Right lobe of liver (tissue), 6 donors: ENCODE results near the gene CES4A. TPM values are rescaled to one million over a fixed set of nuclear protein-coding genes. Genes with fewer than 3 reads are reported as not detected.
A peak's percentile ranks its signal among the peaks of the same experiment; 100 is the strongest.

Experiments
- ATAC-seq, 4 donors: fragments of 200-7000 bp; cut with Tn5 transposase; one replicate each; pipeline ENCODE4 v1.9.1; 2020; ENCODE audit warnings: mild to moderate bottlenecking in 4 of 4, moderate library complexity in 4 of 4
- DNase-seq, 3 donors: peaks; one replicate each; pipeline ENCODE4 v3.0.0-alpha.2; 2020
- H3K27ac ChIP-seq, 3 donors: fragments of 200-600 bp; one replicate each; pipeline ENCODE4 v1.8.0; 2022
- H3K27me3 ChIP-seq, 2 donors: fragments of 200-600 bp; one replicate each; pipeline ENCODE4 v1.8.0; 2022
- H3K36me3 ChIP-seq, 4 donors: fragments of 200-600 bp; sonication (generic) in 1 of 4; one replicate each; pipeline versions ENCODE4 v1.5.1 to v1.8.0; 2017 to 2022; ENCODE audit warnings: control low read depth in 1 of 4
- H3K4me1 ChIP-seq, 4 donors: fragments of 200-600 bp; sonication (generic) in 1 of 4; one replicate each; pipeline versions ENCODE4 v1.5.1 to v1.8.0; 2017 to 2022; ENCODE audit warnings: control low read depth in 1 of 4
- H3K4me3 ChIP-seq, 3 donors: fragments of 200-600 bp; one replicate each; pipeline ENCODE4 v1.8.0; 2022
- H3K9me3 ChIP-seq, 4 donors: fragments of 200-600 bp; sonication (generic) in 1 of 4; one replicate each; pipeline versions ENCODE4 v1.5.1 to v1.8.0; 2017 to 2022; ENCODE audit warnings: control low read depth in 1 of 4
- POLR2A ChIP-seq: fragments of 450-650 bp; IDR thresholded peaks from one replicate; pipeline ENCODE4 v1.6.1; 2017; ENCODE audit warnings: antibody characterized with exemption, mild to moderate bottlenecking
- WGBS: methylation state at CpG from one replicate; pipeline ENCODE4 v1.1.6; 2018; ENCODE audit warnings: low coverage, low lambda C conversion rate; ENCODE audit not compliant: insufficient coverage; ENCODE audit errors: missing lambda C conversion rate; 5-methylcytosine and 5-hydroxymethylcytosine counted together
- intact Hi-C, 2 donors: fragments of 100-400 bp; cut with DNase I; formaldehyde crosslinking; loops; one replicate each; pipeline versions ENCODE4 v1.11.2 to v1.14.1; 2022
- total RNA-seq, 6 experiments: library from RNA; depleted of rRNA in 2 of 6; stranded (reverse); fragments of >200 nt in 2 of 6; fragmentation: NEBNext Ultra II Directional in 3 of 6; extraction: Animal tissue kit (Norgen Biotek cat#: 25700) in 3 of 6; gene quantifications; one replicate each; pipeline versions ENCODE4 v1.1.0 to v1.2.4, GENCODE V29; 2016 to 2023
- TF ChIP-seq, protein P1 (sequence below), 4 donors: fragments of 200-600 bp in 3 of 4; fragments of 450-650 bp in 1 of 4; IDR thresholded peaks; one replicate each; pipeline versions ENCODE4 v1.5.1 to v1.8.0; 2016 to 2022; ENCODE audit warnings: antibody characterized with exemption in 4 of 4, mild to moderate bottlenecking in 2 of 4
- donor health status: DM: no; HTN: yes; CAD: no.
- donor health status: DM: no; HTN: no; CAD: no.
- donor health status: DM: no; HTN: no; CAD: no.
- donor health status: DM: no; HTN: yes; CAD: no.
- donor health status: DM: no; HTN: yes; CAD: no.

Gene CES4A
- total RNA-seq, 6 experiments from 2014 or later: 5.2 to 54.7 (median 15.3) TPM

DNA sequence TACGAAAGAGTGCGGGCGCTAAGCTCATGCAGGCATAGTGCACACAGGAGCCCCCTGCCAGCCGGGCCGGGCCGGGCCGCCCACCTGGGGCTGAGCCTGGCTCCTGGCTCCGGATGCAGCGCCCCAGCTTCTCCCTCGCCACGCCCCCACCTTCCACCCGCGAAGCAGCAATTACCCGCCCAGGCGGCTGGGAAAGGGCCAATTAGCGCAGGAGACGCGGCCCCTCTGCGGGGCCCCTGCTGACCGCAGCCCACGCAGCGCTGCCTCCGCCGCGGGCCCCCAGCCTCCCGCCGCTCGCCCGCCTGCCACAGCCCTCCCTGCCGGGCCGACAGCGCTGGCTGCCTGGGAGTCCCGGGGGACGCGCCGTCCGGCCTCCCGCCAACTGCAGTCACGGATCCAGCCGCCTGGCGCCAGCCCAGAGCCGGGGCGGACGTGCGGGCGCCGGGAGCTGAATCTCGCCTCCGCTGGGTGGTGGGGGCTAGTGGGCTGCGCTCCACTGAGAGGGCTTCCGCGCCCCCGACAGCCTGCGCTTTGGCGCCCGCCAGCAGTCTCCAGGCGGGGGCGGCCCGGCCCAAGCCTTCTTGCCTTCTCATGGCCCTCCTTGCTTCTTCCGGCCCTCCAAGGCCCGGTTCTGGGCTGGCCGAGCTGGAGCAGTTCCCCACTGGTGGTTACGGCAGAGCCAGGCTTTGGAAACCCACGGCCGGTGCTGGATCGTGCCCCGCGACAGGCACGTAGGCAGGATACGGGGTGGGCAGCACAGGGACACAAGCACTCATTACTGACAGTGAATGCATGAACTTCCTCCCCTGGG lies 25.6 kb downstream of the CES4A start:
- H3K9me3 ChIP-seq: no peaks in the 10 kb centered on the region
- no peak for TF ChIP-seq POLR2A
- TF ChIP-seq, protein P1, sequence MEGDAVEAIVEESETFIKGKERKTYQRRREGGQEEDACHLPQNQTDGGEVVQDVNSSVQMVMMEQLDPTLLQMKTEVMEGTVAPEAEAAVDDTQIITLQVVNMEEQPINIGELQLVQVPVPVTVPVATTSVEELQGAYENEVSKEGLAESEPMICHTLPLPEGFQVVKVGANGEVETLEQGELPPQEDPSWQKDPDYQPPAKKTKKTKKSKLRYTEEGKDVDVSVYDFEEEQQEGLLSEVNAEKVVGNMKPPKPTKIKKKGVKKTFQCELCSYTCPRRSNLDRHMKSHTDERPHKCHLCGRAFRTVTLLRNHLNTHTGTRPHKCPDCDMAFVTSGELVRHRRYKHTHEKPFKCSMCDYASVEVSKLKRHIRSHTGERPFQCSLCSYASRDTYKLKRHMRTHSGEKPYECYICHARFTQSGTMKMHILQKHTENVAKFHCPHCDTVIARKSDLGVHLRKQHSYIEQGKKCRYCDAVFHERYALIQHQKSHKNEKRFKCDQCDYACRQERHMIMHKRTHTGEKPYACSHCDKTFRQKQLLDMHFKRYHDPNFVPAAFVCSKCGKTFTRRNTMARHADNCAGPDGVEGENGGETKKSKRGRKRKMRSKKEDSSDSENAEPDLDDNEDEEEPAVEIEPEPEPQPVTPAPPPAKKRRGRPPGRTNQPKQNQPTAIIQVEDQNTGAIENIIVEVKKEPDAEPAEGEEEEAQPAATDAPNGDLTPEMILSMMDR (IDR thresholded peaks at IDR 0.05): peak in 3 of 4 donors; percentile 8 to 36 (median 22)
- WGBS: 0% methylated on average over 3 of the region's 70 CpGs
- peak overlapping the region; percentile 32 to 53 (median 53) for H3K4me3 ChIP-seq
- ATAC-seq: peak; percentile 68 to 75 (median 70)
- H3K4me1 ChIP-seq: peaks cover 0 to 11% (median 3%) of the 10 kb centered on the region in 4 donors
- H3K27me3 ChIP-seq: no peaks in the 10 kb centered on the region
- peak overlapping the region in 1 of 3 donors; percentile 47 for H3K27ac ChIP-seq
- peak; percentile 67 to 79 (median 70) for DNase-seq
- intact Hi-C loops: loop anchor here (10.0 kb wide), 1 partner anchor 141 kb away; the partner anchor contains the start of genes B3GNT9 (in 2 of the 2), FBXL8 (in 2 of the 2) and TRADD (in 2 of the 2)
- H3K36me3 ChIP-seq: no peaks in the 10 kb centered on the region

DNA sequence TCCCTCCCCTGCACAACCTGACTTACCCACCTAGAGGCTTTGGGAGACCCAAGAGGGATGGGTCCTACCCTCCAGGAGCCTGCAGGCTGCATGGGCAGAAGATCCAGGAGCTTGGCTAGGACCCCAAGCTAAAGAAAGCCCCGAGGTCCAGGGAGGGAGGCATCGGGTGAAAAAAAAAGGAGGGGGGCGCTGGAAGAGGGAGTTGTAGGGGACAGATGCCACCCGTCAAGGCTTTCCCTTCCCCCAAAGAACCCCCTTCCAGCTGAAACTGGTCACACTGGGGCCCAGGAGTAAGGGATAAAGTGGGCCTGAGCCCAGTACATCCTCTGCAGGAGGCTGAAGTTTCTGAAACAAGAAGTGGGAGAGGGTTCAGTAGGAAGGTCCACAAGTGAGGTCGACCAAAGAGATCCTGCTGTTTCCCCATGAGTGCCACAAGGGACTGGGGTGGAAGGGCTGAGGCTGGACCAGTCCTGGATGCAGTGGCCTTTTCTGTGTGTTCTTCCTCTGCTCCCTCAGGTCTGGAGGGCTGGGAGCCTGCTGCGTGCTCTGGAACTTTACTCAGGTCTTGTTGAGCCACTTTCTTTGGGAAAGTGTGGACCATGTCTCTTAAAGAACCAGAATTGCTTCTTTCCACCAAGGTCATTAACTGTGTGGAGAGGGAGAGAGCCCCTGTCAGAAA lies 26.4 kb downstream of the CES4A start:
- Histone ChIP-seq H3K4me1 (peaks cover 0 to 11% (median 3%) of the 10 kb centered on the region in 4 donors), H3K27ac (peak overlapping the region in 1 of 3 donors; percentile 47), H3K27me3 (no peaks in the 10 kb centered on the region), H3K9me3 (no peaks in the 10 kb centered on the region), H3K4me3 (no peak overlapping the region), H3K36me3 (no peaks in the 10 kb centered on the region)
- DNase-seq (peak in 1 of 3 donors; percentile 11), ATAC-seq (no peak)
- TF ChIP-seq, protein P1 (IDR thresholded peaks at IDR 0.05): no peak
- TF ChIP-seq POLR2A: no peak
- intact Hi-C loops: loop anchor here (10.0 kb wide), 1 partner anchor 140 kb away; the partner anchor contains the start of genes B3GNT9 (in 2 of the 2), FBXL8 (in 2 of the 2) and TRADD (in 2 of the 2)
- WGBS: 66% methylated on average over 6 of the region's 6 CpGs

DNA sequence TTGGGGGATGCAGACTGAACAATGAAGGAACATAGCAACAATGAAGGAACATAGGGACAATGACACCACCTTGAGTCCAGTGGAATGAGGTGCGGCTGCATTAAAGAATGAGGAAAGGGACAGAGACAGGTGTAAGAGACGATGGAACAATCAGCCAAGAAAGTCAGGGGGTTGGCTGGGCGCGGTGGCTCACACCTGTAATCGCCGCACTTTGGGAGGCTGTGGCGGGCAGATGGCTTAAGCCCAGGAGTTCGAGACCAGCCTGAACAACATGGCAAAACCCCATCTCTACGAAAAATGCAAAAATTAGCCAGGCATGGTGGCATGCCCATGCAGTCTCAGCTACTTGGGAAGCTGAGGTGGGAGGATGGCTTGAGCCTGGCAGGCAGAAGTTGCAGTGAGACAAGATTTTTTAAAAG lies 26.9 kb downstream of the CES4A start:
- intact Hi-C loops: loop anchor here (10.0 kb wide), 1 partner anchor 139 kb away; the partner anchor contains the start of genes B3GNT9 (in 2 of the 2), FBXL8 (in 2 of the 2) and TRADD (in 2 of the 2)

DNA sequence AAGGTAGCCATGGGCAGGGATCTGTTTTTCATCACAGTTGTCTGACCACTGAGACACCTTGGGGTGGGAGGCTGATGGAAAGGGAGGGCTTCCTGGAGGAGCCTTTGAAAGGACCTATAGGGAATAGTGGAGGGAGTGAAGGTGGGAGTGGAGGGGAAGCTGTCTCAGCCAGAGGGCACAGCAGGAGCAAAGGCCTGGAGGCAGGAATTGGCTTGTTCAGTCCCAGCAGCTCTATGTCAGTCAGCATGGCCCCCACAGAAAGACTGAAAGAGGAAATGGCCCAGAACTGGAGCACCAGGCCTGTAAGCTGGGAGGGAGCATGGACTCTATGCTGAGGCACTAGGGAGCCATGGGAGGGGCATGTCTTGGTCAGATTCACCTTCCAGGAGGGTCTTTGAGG lies 27.8 kb downstream of the CES4A start:
- no peak for DNase-seq
- intact Hi-C loops: loop anchor here (10.0 kb wide), 1 partner anchor 139 kb away; the partner anchor contains the start of genes B3GNT9 (in 2 of the 2), FBXL8 (in 2 of the 2) and TRADD (in 2 of the 2)
- Histone ChIP-seq H3K27ac (no peak overlapping the region), H3K27me3 (no peaks in the 10 kb centered on the region), H3K4me3 (no peak overlapping the region), H3K9me3 (no peaks in the 10 kb centered on the region), H3K4me1 (peaks cover 0 to 11% (median 3%) of the 10 kb centered on the region in 4 donors), H3K36me3 (no peaks in the 10 kb centered on the region)
- ATAC-seq: no peak
- TF ChIP-seq, protein P1 (IDR thresholded peaks at IDR 0.05): no peak
- TF ChIP-seq POLR2A: no peak

More for the DNA sequence above, 26.9 kb downstream of the CES4A start:
- WGBS: 100% methylated on average over 1 of the region's 9 CpGs
- no peaks in the 10 kb centered on the region for H3K27me3 ChIP-seq
- peaks cover 0 to 11% (median 3%) of the 10 kb centered on the region in 4 donors for H3K4me1 ChIP-seq
- ATAC-seq (no peak), DNase-seq (peak in 1 of 3 donors; percentile 25)
- no peak overlapping the region for H3K4me3 ChIP-seq
- H3K9me3 ChIP-seq: no peaks in the 10 kb centered on the region
- no peaks in the 10 kb centered on the region for H3K36me3 ChIP-seq
- no peak overlapping the region for H3K27ac ChIP-seq
- no peak for TF ChIP-seq POLR2A
- TF ChIP-seq, protein P1 (IDR thresholded peaks at IDR 0.05): peak; percentile 11 to 33 (median 22)
